ENCODE results near the gene GLI2. TPM values are rescaled to one million over a fixed set of nuclear protein-coding genes. Genes with fewer than 3 reads are reported as not detected.

Gene GLI2
- total RNA-seq, 1 experiment from 2014 or later: 3.4 TPM

GRCh38 chr2:120693121-120693520, 42.5 kb upstream of the GLI2 start:
- no peak overlapping the region for H3K9ac ChIP-seq (ENCODE audit: low read length)
- no peak overlapping the region for H2AFZ ChIP-seq (ENCODE audit: low read depth, low read length, poor library complexity, severe bottlenecking)
- BruUV-seq (replicated peaks): no TSS peak
- TF ChIP-seq CBX3 (IDR thresholded peaks at IDR 0.05; ENCODE audit: low read depth): no peak
- TF ChIP-seq, protein P1, sequence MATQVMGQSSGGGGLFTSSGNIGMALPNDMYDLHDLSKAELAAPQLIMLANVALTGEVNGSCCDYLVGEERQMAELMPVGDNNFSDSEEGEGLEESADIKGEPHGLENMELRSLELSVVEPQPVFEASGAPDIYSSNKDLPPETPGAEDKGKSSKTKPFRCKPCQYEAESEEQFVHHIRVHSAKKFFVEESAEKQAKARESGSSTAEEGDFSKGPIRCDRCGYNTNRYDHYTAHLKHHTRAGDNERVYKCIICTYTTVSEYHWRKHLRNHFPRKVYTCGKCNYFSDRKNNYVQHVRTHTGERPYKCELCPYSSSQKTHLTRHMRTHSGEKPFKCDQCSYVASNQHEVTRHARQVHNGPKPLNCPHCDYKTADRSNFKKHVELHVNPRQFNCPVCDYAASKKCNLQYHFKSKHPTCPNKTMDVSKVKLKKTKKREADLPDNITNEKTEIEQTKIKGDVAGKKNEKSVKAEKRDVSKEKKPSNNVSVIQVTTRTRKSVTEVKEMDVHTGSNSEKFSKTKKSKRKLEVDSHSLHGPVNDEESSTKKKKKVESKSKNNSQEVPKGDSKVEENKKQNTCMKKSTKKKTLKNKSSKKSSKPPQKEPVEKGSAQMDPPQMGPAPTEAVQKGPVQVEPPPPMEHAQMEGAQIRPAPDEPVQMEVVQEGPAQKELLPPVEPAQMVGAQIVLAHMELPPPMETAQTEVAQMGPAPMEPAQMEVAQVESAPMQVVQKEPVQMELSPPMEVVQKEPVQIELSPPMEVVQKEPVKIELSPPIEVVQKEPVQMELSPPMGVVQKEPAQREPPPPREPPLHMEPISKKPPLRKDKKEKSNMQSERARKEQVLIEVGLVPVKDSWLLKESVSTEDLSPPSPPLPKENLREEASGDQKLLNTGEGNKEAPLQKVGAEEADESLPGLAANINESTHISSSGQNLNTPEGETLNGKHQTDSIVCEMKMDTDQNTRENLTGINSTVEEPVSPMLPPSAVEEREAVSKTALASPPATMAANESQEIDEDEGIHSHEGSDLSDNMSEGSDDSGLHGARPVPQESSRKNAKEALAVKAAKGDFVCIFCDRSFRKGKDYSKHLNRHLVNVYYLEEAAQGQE (IDR thresholded peaks at IDR 0.05; ENCODE audit: low read depth): no peak
- TF ChIP-seq, protein P2, sequence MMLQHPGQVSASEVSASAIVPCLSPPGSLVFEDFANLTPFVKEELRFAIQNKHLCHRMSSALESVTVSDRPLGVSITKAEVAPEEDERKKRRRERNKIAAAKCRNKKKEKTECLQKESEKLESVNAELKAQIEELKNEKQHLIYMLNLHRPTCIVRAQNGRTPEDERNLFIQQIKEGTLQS (IDR thresholded peaks at IDR 0.05): no peak
- TF ChIP-seq RAD21 (IDR thresholded peaks at IDR 0.05; ENCODE audit: low read depth): no peak
- no peak for TF ChIP-seq CEBPB (IDR thresholded peaks at IDR 0.05; ENCODE audit: low read depth)
- no peak for TF ChIP-seq SRF (IDR thresholded peaks at IDR 0.05; ENCODE audit: low read depth)
- no peak for TF ChIP-seq SIN3A (IDR thresholded peaks at IDR 0.05; ENCODE audit: low read depth)
- TF ChIP-seq EZH2 (IDR thresholded peaks at IDR 0.05): no peak
- TF ChIP-seq, protein P3, sequence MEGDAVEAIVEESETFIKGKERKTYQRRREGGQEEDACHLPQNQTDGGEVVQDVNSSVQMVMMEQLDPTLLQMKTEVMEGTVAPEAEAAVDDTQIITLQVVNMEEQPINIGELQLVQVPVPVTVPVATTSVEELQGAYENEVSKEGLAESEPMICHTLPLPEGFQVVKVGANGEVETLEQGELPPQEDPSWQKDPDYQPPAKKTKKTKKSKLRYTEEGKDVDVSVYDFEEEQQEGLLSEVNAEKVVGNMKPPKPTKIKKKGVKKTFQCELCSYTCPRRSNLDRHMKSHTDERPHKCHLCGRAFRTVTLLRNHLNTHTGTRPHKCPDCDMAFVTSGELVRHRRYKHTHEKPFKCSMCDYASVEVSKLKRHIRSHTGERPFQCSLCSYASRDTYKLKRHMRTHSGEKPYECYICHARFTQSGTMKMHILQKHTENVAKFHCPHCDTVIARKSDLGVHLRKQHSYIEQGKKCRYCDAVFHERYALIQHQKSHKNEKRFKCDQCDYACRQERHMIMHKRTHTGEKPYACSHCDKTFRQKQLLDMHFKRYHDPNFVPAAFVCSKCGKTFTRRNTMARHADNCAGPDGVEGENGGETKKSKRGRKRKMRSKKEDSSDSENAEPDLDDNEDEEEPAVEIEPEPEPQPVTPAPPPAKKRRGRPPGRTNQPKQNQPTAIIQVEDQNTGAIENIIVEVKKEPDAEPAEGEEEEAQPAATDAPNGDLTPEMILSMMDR (IDR thresholded peaks at IDR 0.05 in 2 of 3, conservative IDR thresholded peaks at IDR 0.05 in 1 of 3; ENCODE audit: borderline replicate concordance in 1 of 3, insufficient read depth in 1 of 3, low read depth in 2 of 3, low read length in 2 of 3): no peak
- TF ChIP-seq ELF1 (IDR thresholded peaks at IDR 0.05; ENCODE audit: borderline replicate concordance, low read depth): no peak
- TF ChIP-seq JUND (IDR thresholded peaks at IDR 0.05): no peak
- TF ChIP-seq EGR1 (IDR thresholded peaks at IDR 0.05; ENCODE audit: low read depth): no peak
- TF ChIP-seq, protein P4, sequence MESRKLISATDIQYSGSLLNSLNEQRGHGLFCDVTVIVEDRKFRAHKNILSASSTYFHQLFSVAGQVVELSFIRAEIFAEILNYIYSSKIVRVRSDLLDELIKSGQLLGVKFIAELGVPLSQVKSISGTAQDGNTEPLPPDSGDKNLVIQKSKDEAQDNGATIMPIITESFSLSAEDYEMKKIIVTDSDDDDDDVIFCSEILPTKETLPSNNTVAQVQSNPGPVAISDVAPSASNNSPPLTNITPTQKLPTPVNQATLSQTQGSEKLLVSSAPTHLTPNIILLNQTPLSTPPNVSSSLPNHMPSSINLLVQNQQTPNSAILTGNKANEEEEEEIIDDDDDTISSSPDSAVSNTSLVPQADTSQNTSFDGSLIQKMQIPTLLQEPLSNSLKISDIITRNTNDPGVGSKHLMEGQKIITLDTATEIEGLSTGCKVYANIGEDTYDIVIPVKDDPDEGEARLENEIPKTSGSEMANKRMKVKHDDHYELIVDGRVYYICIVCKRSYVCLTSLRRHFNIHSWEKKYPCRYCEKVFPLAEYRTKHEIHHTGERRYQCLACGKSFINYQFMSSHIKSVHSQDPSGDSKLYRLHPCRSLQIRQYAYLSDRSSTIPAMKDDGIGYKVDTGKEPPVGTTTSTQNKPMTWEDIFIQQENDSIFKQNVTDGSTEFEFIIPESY (IDR thresholded peaks at IDR 0.05; ENCODE audit: extremely low read depth, insufficient replicate concordance, low read length): no peak
- no peak for TF ChIP-seq YY1 (IDR thresholded peaks at IDR 0.05; ENCODE audit: extremely low read depth, insufficient replicate concordance, low read depth, low read length)
- no peak for TF ChIP-seq ZFX (IDR thresholded peaks at IDR 0.05)
- TF ChIP-seq ZNF274 (IDR thresholded peaks at IDR 0.05; ENCODE audit: low read depth, low read length): no peak
- TF ChIP-seq EZH2phosphoT487 (IDR thresholded peaks at IDR 0.05; ENCODE audit: borderline replicate concordance): no peak
- TF ChIP-seq MAX (IDR thresholded peaks at IDR 0.05): no peak
- intact Hi-C loops (cut with micrococcal nuclease): loop anchor here (10.0 kb wide), 1 partner anchor 192 kb away; no protein-coding TSS in a partner anchor
- H3K27me3 ChIP-seq (ENCODE audit: insufficient read depth, low read length): no peaks in the 10 kb centered on the region
- no peak overlapping the region for H3K4me2 ChIP-seq (ENCODE audit: low read length)
- peaks cover 0 to 7% of the 10 kb centered on the region in 2 experiments; a peak in 1 of 4 replicates for H3K4me1 ChIP-seq (ENCODE audit: control insufficient read depth in 1 of 2, insufficient read depth in 2 of 2, low read length in 2 of 2)
- H3K36me3 ChIP-seq (ENCODE audit: control insufficient read depth in 1 of 2, insufficient read depth in 2 of 2, low read length in 2 of 2): no peaks in the 10 kb centered on the region
- no peaks in the 10 kb centered on the region for H3K79me2 ChIP-seq (ENCODE audit: insufficient read depth, low read length)
- DNase-seq (ENCODE audit: low read depth, low spot score) (no peak), ATAC-seq (no peak)
- H3K4me3 ChIP-seq (replicated peaks in 1 of 2; ENCODE audit: low read depth in 1 of 2, low read length in 2 of 2): no peak overlapping the region
- no peaks in the 10 kb centered on the region for H3K9me2 ChIP-seq (ENCODE audit: insufficient read depth)
- ChIA-PET CTCF (interaction anchor here (1.7 kb wide), 1 partner anchor 387 kb away, joined by 4 read pairs; no protein-coding TSS in a partner anchor), POLR2A (interaction anchor here (9.6 kb wide), 1 partner anchor 383 kb away, joined by 100 read pairs; no protein-coding TSS in a partner anchor), RAD21 (ENCODE audit: low non-redundant PET in 1 of 2, low total read pairs in 2 of 2, uncharacterized antibody in 2 of 2, unreplicated experiment in 2 of 2) (no interaction called here)
- no peak overlapping the region for H3K27ac ChIP-seq (ENCODE audit: low read depth, low read length)
- H3K9me3 ChIP-seq (ENCODE audit: control insufficient read depth in 1 of 2, insufficient read depth in 1 of 2, low read depth in 1 of 2, low read length in 2 of 2): no peaks in the 10 kb centered on the region
- no peaks in the 10 kb centered on the region for H4K20me1 ChIP-seq (ENCODE audit: insufficient read depth)

All from HCT116 (cell line).